ENCODE results near the gene CDKN1A. TPM values are rescaled to one million over a fixed set of nuclear protein-coding genes. Genes with fewer than 3 reads are reported as not detected.

CDKN1A gene
- total and polyA plus RNA-seq, 10 of the 15 experiments (the other 5 are each of a cell fraction or from before 2014, with no cell fraction given) = 25.2 to 637 (median 216) TPM

DNA sequence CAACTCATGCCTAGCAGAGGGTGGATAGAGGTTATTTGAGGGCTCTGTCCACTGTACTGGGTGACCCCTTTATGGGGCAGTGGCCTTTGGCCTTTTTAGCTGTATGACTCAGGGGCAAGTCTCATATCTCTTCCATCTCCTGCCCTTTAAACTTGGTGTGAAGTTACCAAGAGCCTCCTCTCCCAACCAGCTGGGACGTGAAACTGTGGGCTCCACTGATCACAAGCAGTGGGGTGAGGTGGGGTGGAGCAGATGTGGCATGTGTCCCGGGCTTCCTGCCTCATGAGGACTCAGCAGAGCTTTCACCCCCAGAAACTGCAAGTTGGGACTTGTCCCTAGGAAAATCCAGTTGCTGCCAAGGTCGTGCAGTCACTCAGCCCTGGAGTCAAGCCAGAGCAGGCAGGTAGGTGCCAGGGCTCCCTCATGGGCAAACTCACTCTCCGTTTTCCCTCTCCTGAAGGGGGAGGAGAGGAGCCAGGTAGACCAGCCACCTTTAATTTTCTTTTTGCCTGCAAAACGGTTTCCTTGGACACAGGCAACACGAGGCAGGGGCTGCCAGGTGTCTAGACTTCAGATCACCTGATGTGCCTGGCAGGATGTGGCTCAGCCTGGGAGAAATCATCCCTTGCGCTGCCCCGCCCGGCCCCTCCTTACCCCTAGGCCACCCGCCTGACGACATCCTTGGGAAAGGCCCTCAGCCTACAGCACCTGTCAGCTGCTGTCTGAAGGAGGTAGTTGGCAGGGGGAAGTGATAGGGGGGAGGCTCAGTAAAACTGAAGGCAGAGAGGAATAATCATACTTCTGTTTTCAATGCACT is 4.0 kb downstream of the CDKN1A start (continued):
- TF ChIP-seq, protein P1, sequence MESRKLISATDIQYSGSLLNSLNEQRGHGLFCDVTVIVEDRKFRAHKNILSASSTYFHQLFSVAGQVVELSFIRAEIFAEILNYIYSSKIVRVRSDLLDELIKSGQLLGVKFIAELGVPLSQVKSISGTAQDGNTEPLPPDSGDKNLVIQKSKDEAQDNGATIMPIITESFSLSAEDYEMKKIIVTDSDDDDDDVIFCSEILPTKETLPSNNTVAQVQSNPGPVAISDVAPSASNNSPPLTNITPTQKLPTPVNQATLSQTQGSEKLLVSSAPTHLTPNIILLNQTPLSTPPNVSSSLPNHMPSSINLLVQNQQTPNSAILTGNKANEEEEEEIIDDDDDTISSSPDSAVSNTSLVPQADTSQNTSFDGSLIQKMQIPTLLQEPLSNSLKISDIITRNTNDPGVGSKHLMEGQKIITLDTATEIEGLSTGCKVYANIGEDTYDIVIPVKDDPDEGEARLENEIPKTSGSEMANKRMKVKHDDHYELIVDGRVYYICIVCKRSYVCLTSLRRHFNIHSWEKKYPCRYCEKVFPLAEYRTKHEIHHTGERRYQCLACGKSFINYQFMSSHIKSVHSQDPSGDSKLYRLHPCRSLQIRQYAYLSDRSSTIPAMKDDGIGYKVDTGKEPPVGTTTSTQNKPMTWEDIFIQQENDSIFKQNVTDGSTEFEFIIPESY (IDR thresholded peaks at IDR 0.05) = no peak
- TF ChIP-seq MYB (IDR thresholded peaks at IDR 0.05; ENCODE audit: borderline replicate concordance, low read depth, low read length) (no peak), POLR2AphosphoS2 (IDR thresholded peaks at IDR 0.05; ENCODE audit: low read depth, low read length) (no peak), MEF2A (IDR thresholded peaks at IDR 0.05; ENCODE audit: insufficient read depth, low read depth, low read length) (no peak), EGR1 (IDR thresholded peaks at IDR 0.05; ENCODE audit: borderline replicate concordance in 1 of 2, low read depth in 2 of 2, low read length in 2 of 2) (no peak), BCL11A (IDR thresholded peaks at IDR 0.05; ENCODE audit: low read depth, low read length) (peak; percentile 7; the same call in 1 of the 2 replicates), MEF2B (IDR thresholded peaks at IDR 0.05; ENCODE audit: partially characterized antibody, poor library complexity, severe bottlenecking) (no peak), FOS (IDR thresholded peaks at IDR 0.05; ENCODE audit: borderline replicate concordance, extremely low read depth, insufficient read length) (no peak), HCFC1 (IDR thresholded peaks at IDR 0.05; ENCODE audit: low read length) (no peak), SREBF2 (IDR thresholded peaks at IDR 0.05; ENCODE audit: low read length) (no peak), BMI1 (IDR thresholded peaks at IDR 0.05; ENCODE audit: borderline replicate concordance) (no peak), ZNF274 (IDR thresholded peaks at IDR 0.05; ENCODE audit: insufficient read depth, insufficient read length) (no peak), SUZ12 (IDR thresholded peaks at IDR 0.05; ENCODE audit: unreplicated experiment) (no peak), SUPT20H (IDR thresholded peaks at IDR 0.05; ENCODE audit: borderline replicate concordance, control insufficient read depth, low read depth, low read length) (no peak), SPI1 (IDR thresholded peaks at IDR 0.05; ENCODE audit: borderline replicate concordance, insufficient read depth, low read depth, low read length) (peak; percentile 57; the same call in 1 of the 2 replicates), IRF4 (IDR thresholded peaks at IDR 0.05; ENCODE audit: low read depth, low read length) (no peak), POU2F2 (IDR thresholded peaks at IDR 0.05; ENCODE audit: borderline replicate concordance, low read depth, low read length) (no peak; the same call in 2 of the 3 replicates), CREM (IDR thresholded peaks at IDR 0.05; ENCODE audit: low read depth) (peak; percentile 82; the same call in 1 of the 2 replicates), ZNF622 (IDR thresholded peaks at IDR 0.05) (no peak), CEBPB (IDR thresholded peaks at IDR 0.05; ENCODE audit: borderline replicate concordance in 1 of 2, low read depth in 2 of 2, low read length in 2 of 2) (no peak)
- TF ChIP-seq, protein P2, sequence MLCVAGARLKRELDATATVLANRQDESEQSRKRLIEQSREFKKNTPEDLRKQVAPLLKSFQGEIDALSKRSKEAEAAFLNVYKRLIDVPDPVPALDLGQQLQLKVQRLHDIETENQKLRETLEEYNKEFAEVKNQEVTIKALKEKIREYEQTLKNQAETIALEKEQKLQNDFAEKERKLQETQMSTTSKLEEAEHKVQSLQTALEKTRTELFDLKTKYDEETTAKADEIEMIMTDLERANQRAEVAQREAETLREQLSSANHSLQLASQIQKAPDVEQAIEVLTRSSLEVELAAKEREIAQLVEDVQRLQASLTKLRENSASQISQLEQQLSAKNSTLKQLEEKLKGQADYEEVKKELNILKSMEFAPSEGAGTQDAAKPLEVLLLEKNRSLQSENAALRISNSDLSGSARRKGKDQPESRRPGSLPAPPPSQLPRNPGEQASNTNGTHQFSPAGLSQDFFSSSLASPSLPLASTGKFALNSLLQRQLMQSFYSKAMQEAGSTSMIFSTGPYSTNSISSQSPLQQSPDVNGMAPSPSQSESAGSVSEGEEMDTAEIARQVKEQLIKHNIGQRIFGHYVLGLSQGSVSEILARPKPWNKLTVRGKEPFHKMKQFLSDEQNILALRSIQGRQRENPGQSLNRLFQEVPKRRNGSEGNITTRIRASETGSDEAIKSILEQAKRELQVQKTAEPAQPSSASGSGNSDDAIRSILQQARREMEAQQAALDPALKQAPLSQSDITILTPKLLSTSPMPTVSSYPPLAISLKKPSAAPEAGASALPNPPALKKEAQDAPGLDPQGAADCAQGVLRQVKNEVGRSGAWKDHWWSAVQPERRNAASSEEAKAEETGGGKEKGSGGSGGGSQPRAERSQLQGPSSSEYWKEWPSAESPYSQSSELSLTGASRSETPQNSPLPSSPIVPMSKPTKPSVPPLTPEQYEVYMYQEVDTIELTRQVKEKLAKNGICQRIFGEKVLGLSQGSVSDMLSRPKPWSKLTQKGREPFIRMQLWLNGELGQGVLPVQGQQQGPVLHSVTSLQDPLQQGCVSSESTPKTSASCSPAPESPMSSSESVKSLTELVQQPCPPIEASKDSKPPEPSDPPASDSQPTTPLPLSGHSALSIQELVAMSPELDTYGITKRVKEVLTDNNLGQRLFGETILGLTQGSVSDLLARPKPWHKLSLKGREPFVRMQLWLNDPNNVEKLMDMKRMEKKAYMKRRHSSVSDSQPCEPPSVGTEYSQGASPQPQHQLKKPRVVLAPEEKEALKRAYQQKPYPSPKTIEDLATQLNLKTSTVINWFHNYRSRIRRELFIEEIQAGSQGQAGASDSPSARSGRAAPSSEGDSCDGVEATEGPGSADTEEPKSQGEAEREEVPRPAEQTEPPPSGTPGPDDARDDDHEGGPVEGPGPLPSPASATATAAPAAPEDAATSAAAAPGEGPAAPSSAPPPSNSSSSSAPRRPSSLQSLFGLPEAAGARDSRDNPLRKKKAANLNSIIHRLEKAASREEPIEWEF (IDR thresholded peaks at IDR 0.05; ENCODE audit: insufficient replicate concordance, low read depth, low read length) = no peak
- TF ChIP-seq, protein P3, sequence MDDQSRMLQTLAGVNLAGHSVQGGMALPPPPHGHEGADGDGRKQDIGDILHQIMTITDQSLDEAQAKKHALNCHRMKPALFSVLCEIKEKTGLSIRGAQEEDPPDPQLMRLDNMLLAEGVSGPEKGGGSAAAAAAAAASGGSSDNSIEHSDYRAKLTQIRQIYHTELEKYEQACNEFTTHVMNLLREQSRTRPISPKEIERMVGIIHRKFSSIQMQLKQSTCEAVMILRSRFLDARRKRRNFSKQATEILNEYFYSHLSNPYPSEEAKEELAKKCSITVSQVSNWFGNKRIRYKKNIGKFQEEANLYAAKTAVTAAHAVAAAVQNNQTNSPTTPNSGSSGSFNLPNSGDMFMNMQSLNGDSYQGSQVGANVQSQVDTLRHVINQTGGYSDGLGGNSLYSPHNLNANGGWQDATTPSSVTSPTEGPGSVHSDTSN (IDR thresholded peaks at IDR 0.05; ENCODE audit: insufficient replicate concordance, low read depth, low read length) = no peak
